ENCODE results near the gene MTSS2.
"Not testable (repeated sequence)": the region's sequence is repeated elsewhere in the genome, so short reads cannot be mapped to it uniquely, and the experiment has no call there.

The MTSS2 gene

DNA sequence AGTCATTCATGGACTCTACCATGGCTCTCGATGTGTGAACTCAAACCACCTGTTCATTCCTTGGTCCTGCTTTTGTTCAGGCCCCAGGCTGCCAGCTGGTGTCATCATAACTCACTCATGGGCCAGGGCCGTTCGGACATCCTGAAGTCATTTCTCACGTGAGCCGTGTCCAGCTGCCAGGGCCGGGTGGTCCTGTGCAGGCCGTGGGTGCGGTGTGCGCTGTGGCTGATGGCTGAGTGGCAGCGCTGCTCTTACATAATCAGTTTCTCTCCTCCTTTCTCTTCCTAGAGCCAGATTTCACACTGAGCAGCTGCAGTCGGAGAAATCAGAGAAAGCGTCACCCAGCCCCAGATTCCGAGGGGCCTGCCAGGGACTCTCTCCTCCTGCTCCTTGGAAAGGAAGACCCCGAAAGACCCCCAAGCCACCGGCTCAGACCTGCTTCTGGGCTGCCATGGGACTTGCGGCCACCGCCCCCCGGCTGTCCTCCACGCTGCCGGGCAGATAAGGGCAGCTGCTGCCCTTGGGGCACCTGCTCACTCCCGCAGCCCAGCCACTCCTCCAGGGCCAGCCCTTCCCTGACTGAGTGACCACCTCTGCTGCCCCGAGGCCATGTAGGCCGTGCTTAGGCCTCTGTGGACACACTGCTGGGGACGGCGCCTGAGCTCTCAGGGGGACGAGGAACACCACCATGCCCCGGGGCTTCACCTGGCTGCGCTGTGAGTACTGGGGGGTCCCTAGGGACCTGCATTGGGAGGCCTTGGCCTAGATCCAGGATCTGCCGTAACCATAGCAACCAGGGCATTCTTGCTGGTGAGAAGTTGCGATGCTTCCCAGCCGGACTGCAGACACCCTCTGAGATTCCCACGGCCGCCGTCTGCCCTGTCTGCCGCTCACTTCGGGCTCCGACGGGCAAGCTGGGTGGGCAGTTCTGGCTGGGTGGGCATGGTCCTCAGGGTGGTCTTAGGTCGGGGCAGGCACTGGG, 39.3 kb downstream of the MTSS2 start, which contains the start of gene IL34:
Gene IL34, plus strand, starts transcription at position 300 of the 982 bp plus-strand sequence. Its CDS starts 389 bp downstream, at position 689.
- Histone ChIP-seq H3K9ac (ENCODE audit: low read length) (no peak within 1 kb of the TSS), H3K27ac (ENCODE audit: low read depth, low read length) (no peak within 1 kb of the TSS), H3F3A (ENCODE audit: insufficient read depth) (no peaks in the 10 kb centered on the region), H2AFZ (ENCODE audit: low read depth, low read length, severe bottlenecking) (no peak within 1 kb of the TSS), H3K36me3 (ENCODE audit: low read length) (no peaks in the 10 kb centered on the region), H3K9me3 (ENCODE audit: insufficient read depth, low read length) (no peaks in the 10 kb centered on the region), H3K79me2 (ENCODE audit: insufficient read depth, low read length) (no peaks in the 10 kb centered on the region), H3K27me3 (ENCODE audit: low read length) (no peaks in the 10 kb centered on the region), H3K9me2 (replicated peaks; ENCODE audit: insufficient read depth, low read length) (no peaks in the 10 kb centered on the region), H3K4me2 (ENCODE audit: low read depth, low read length, poor library complexity, severe bottlenecking) (no peak within 1 kb of the TSS), H4K20me1 (ENCODE audit: low read depth, low read length) (no peaks in the 10 kb centered on the region), H3K4me3 (ENCODE audit: insufficient read depth, low read length, poor library complexity, severe bottlenecking) (no peak within 1 kb of the TSS)
- TF ChIP-seq EZH2phosphoT487 (conservative IDR thresholded peaks at IDR 0.05; ENCODE audit: low read length) = no peak
- TF ChIP-seq, protein P1, sequence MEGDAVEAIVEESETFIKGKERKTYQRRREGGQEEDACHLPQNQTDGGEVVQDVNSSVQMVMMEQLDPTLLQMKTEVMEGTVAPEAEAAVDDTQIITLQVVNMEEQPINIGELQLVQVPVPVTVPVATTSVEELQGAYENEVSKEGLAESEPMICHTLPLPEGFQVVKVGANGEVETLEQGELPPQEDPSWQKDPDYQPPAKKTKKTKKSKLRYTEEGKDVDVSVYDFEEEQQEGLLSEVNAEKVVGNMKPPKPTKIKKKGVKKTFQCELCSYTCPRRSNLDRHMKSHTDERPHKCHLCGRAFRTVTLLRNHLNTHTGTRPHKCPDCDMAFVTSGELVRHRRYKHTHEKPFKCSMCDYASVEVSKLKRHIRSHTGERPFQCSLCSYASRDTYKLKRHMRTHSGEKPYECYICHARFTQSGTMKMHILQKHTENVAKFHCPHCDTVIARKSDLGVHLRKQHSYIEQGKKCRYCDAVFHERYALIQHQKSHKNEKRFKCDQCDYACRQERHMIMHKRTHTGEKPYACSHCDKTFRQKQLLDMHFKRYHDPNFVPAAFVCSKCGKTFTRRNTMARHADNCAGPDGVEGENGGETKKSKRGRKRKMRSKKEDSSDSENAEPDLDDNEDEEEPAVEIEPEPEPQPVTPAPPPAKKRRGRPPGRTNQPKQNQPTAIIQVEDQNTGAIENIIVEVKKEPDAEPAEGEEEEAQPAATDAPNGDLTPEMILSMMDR (IDR thresholded peaks at IDR 0.05; ENCODE audit: insufficient read depth, low read length, poor library complexity, severe bottlenecking) = no peak

DNA sequence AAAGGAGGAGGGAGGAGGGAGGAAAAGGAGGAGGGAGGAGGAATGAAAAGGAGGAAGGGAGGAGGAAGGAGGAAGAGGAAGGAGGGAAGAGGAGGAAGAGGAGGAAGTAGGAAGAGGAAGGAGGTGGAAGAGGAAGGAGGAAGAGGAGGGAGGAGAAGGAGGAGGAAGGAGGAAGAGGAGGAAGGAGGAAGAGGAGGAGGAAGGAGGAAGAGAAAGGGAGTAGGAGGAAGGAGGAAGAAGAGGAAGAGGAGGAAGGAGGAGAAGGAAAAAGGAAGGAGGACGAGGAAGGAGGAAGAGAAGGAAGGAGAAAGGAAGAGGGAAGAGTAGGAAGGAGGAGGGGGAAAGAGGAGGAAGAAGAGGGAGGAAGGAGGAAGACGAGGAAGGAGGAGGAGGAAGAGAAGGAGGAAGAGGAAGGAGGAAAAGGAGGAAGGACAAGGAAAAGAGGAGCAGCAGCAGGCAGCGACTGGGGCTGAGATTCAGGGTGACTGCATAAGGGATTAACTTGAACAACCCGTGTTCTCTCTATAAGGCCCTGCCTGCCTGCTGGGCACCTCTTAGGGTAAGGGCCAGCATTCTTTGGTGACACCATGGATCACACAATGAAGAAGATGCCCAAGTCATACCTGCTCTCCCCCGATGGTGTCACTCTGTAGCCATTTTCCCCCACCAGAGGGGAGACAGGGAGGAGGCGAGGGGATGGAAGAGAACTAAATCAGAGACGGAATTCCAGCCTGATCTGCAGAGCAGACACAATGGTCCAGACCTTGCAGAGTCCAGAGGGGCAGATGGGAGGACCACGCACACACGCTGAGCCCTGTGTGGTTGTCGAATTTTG, 40.9 kb downstream of the MTSS2 start:
- no peaks in the 10 kb centered on the region for H3K9me3 ChIP-seq (ENCODE audit: insufficient read depth, low read length)
- H3K9me2 ChIP-seq (replicated peaks; ENCODE audit: insufficient read depth, low read length) = no peaks in the 10 kb centered on the region
- H3K4me2 ChIP-seq (ENCODE audit: low read depth, low read length, poor library complexity, severe bottlenecking) = no peak overlapping the region
- H3F3A ChIP-seq (ENCODE audit: insufficient read depth) = no peaks in the 10 kb centered on the region
- H3K36me3 ChIP-seq (ENCODE audit: low read length) = no peaks in the 10 kb centered on the region
- H4K20me1 ChIP-seq (ENCODE audit: low read depth, low read length) = no peaks in the 10 kb centered on the region
- no peak overlapping the region for H3K4me3 ChIP-seq (ENCODE audit: insufficient read depth, low read length, poor library complexity, severe bottlenecking)
- no peak for TF ChIP-seq EZH2phosphoT487 (conservative IDR thresholded peaks at IDR 0.05; ENCODE audit: low read length)
- TF ChIP-seq, protein P1 (IDR thresholded peaks at IDR 0.05; ENCODE audit: insufficient read depth, low read length, poor library complexity, severe bottlenecking) = no peak
- H3K27ac ChIP-seq (ENCODE audit: low read depth, low read length) = no peak overlapping the region
- H3K79me2 ChIP-seq (ENCODE audit: insufficient read depth, low read length) = no peaks in the 10 kb centered on the region
- no peak overlapping the region for H3K9ac ChIP-seq (ENCODE audit: low read length)
- no peak overlapping the region for H2AFZ ChIP-seq (ENCODE audit: low read depth, low read length, severe bottlenecking)
- H3K27me3 ChIP-seq (ENCODE audit: low read length) = no peaks in the 10 kb centered on the region

DNA sequence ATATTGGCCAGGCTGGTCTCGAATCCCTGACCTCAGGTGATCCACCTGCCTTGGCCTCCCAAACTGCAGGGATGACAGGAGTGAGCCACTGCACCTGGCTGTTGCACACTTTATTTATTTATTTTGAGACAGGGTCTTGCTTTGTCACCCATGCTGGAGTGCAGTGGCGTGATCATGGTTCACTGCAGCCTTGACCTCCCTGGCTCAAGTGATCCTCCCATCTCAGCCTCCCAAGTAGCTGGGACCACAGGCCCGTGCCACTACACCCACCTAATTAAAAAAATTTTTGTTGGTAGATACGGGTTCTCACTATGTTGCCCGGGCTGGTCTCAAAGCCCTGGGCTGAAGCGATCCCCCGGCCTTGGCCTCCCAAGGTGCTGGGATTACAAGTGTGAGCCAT, 42.6 kb downstream of the MTSS2 start:
- H3K9ac ChIP-seq (ENCODE audit: low read length); H3K4me2 ChIP-seq (ENCODE audit: low read depth, low read length, poor library complexity, severe bottlenecking); H3K27me3 ChIP-seq (ENCODE audit: low read length); H3K9me2 ChIP-seq (replicated peaks; ENCODE audit: insufficient read depth, low read length); H3K4me3 ChIP-seq (ENCODE audit: insufficient read depth, low read length, poor library complexity, severe bottlenecking); H3K9me3 ChIP-seq (ENCODE audit: insufficient read depth, low read length); H3F3A ChIP-seq (ENCODE audit: insufficient read depth); H4K20me1 ChIP-seq (ENCODE audit: low read depth, low read length); H3K27ac ChIP-seq (ENCODE audit: low read depth, low read length); H3K79me2 ChIP-seq (ENCODE audit: insufficient read depth, low read length); H2AFZ ChIP-seq (ENCODE audit: low read depth, low read length, severe bottlenecking); H3K36me3 ChIP-seq (ENCODE audit: low read length): not testable (repeated sequence)
